ENCODE results near the gene DYNLT1. TPM values are rescaled to one million over a fixed set of nuclear protein-coding genes. Genes with fewer than 3 reads are reported as not detected.
A peak's percentile ranks its signal among the peaks of the same experiment; 100 is the strongest.

Gene DYNLT1
- total and polyA plus RNA-seq, 2 experiments from 2014 or later: 60.9 to 241 TPM

DNA sequence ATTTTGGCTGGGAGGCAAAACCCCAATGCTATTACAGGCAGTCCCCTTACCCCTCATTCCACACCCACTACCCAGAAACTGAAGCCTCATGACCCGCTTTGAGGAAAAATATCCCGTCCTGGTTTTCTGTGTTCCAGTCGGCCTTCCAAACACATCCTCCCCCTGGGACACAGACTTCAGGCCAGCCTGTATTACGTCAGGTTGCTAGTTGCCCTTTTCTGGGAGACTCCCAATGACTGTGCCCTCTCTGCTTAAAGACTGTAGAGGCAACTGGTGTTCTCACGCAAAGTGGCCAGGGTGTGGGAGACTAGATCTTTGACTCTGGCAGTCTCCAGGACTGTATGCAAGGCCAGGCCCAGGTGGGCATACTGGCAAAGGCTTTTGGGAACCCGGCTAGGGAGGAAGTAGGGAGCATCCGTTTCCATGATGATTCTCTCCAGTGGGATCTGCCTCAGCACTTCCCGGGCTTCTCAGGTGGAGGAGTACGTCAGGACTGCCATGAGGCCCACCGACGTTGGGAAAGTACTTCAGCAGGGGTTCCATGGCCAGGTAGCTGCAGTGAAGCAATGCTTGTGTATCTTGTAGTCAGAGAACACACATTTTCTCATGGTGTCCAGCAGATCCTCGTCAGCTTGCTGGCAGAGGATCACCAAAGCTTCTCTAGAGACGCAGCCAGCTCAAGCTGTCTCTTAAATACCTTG lies 34.9 kb downstream of the DYNLT1 start:
- Histone ChIP-seq H4K20me1 (replicated peaks; ENCODE audit: insufficient read depth) (no peaks in the 10 kb centered on the region), H3K9me2 (ENCODE audit: insufficient read depth) (no peaks in the 10 kb centered on the region), H3K4me2 (no peak overlapping the region), H3K79me2 (replicated peaks; ENCODE audit: insufficient read depth) (peaks cover 2% of the 10 kb centered on the region; the same call in 1 of the 2 replicates), H3K27me3 (ENCODE audit: insufficient read depth) (no peaks in the 10 kb centered on the region), H3K36me3 (ENCODE audit: insufficient read depth) (peaks cover 4% of the 10 kb centered on the region), H3K4me3 (no peak overlapping the region), H2AFZ (no peak overlapping the region), H3K4me1 (ENCODE audit: insufficient read depth) (peaks cover 9% of the 10 kb centered on the region), H3F3A (replicated peaks; ENCODE audit: low read depth) (peaks cover 4% of the 10 kb centered on the region; the same call in 1 of the 2 replicates), H3K27ac (ENCODE audit: low read depth) (peak overlapping the region; percentile 92; the same call in 1 of the 2 replicates)
- TF ChIP-seq, protein P1, sequence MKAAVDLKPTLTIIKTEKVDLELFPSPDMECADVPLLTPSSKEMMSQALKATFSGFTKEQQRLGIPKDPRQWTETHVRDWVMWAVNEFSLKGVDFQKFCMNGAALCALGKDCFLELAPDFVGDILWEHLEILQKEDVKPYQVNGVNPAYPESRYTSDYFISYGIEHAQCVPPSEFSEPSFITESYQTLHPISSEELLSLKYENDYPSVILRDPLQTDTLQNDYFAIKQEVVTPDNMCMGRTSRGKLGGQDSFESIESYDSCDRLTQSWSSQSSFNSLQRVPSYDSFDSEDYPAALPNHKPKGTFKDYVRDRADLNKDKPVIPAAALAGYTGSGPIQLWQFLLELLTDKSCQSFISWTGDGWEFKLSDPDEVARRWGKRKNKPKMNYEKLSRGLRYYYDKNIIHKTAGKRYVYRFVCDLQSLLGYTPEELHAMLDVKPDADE (IDR thresholded peaks at IDR 0.05): no peak
- TF ChIP-seq EZH2 (IDR thresholded peaks at IDR 0.05; ENCODE audit: low read depth, unreplicated experiment) (no peak), POLR2AphosphoS5 (IDR thresholded peaks at IDR 0.05; ENCODE audit: low read depth) (no peak)
- no peak overlapping the region for H3K4me3 Mint-ChIP-seq
- H3K36me3 Mint-ChIP-seq (ENCODE audit: low read depth): peaks cover 76% of the 10 kb centered on the region
- peaks cover 22% of the 10 kb centered on the region for H3K4me1 Mint-ChIP-seq
- no peak overlapping the region for H3K27ac Mint-ChIP-seq
- DNase-seq (ENCODE audit: low spot score): no peak
- H3K9me3 Mint-ChIP-seq: no peaks in the 10 kb centered on the region
- H3K27me3 Mint-ChIP-seq (ENCODE audit: insufficient read depth, low read depth, poor library complexity): peaks cover 5% of the 10 kb centered on the region
- ATAC-seq: no peak

DNA sequence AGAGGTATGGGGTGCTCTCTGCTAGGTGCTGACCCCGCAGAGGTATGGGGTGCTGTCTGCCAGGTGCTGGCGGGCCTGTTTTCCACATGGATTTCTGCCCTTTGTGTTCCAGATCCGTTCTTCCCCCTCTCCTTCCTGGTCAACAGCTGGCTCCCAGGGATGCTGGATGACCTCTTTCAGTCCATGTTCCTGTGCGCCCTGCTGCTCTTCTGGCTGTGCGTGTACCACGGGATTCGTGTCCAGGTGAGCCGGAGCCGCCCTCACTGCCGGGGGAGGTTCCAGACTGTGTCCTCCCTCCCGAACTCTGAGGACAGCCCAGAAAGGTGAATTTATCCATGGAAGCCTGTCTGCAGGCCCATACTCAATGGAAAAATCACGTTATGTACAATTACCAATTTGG lies 36.3 kb downstream of the DYNLT1 start:
- Mint-ChIP-seq H3K27ac (no peak overlapping the region), H3K4me3 (no peak overlapping the region), H3K9me3 (no peaks in the 10 kb centered on the region), H3K27me3 (ENCODE audit: insufficient read depth, low read depth, poor library complexity) (peaks cover 5% of the 10 kb centered on the region), H3K36me3 (ENCODE audit: low read depth) (peaks cover 63% of the 10 kb centered on the region), H3K4me1 (peaks cover 22% of the 10 kb centered on the region)
- Histone ChIP-seq H3K27me3 (ENCODE audit: insufficient read depth) (no peaks in the 10 kb centered on the region), H3K4me2 (no peak overlapping the region), H3F3A (replicated peaks; ENCODE audit: low read depth) (peaks cover 4% of the 10 kb centered on the region; the same call in 1 of the 2 replicates), H3K36me3 (ENCODE audit: insufficient read depth) (peaks cover 4% of the 10 kb centered on the region), H3K27ac (ENCODE audit: low read depth) (no peak overlapping the region), H3K4me3 (no peak overlapping the region), H3K9me2 (ENCODE audit: insufficient read depth) (no peaks in the 10 kb centered on the region), H2AFZ (no peak overlapping the region), H3K79me2 (replicated peaks; ENCODE audit: insufficient read depth) (no peaks in the 10 kb centered on the region), H4K20me1 (replicated peaks; ENCODE audit: insufficient read depth) (0 out of 2 replicates have a peak, but pooled peaks cover 6% of the 10 kb centered on the region), H3K4me1 (ENCODE audit: insufficient read depth) (peaks cover 9% of the 10 kb centered on the region)
- ATAC-seq (no peak), DNase-seq (ENCODE audit: low spot score) (no peak)
- TF ChIP-seq POLR2AphosphoS5 (IDR thresholded peaks at IDR 0.05; ENCODE audit: low read depth): no peak
- TF ChIP-seq, protein P2, sequence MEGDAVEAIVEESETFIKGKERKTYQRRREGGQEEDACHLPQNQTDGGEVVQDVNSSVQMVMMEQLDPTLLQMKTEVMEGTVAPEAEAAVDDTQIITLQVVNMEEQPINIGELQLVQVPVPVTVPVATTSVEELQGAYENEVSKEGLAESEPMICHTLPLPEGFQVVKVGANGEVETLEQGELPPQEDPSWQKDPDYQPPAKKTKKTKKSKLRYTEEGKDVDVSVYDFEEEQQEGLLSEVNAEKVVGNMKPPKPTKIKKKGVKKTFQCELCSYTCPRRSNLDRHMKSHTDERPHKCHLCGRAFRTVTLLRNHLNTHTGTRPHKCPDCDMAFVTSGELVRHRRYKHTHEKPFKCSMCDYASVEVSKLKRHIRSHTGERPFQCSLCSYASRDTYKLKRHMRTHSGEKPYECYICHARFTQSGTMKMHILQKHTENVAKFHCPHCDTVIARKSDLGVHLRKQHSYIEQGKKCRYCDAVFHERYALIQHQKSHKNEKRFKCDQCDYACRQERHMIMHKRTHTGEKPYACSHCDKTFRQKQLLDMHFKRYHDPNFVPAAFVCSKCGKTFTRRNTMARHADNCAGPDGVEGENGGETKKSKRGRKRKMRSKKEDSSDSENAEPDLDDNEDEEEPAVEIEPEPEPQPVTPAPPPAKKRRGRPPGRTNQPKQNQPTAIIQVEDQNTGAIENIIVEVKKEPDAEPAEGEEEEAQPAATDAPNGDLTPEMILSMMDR (conservative IDR thresholded peaks at IDR 0.05; ENCODE audit: low read depth in 2 of 2): no peak
- no peak for TF ChIP-seq NANOG (IDR thresholded peaks at IDR 0.05; ENCODE audit: borderline replicate concordance)
- no peak for TF ChIP-seq JUNB (IDR thresholded peaks at IDR 0.05; ENCODE audit: unreplicated experiment)
- no peak for TF ChIP-seq ZNF114 (CRISPR knock-in tag; IDR thresholded peaks at IDR 0.05)
- no peak for TF ChIP-seq ZNF331 (CRISPR knock-in tag; IDR thresholded peaks at IDR 0.05; ENCODE audit: low read depth)
- TF ChIP-seq, protein P1 (IDR thresholded peaks at IDR 0.05): no peak
- TF ChIP-seq CREB1 (CRISPR knock-in tag; IDR thresholded peaks at IDR 0.05; ENCODE audit: low read depth): no peak
- TF ChIP-seq, protein P3, sequence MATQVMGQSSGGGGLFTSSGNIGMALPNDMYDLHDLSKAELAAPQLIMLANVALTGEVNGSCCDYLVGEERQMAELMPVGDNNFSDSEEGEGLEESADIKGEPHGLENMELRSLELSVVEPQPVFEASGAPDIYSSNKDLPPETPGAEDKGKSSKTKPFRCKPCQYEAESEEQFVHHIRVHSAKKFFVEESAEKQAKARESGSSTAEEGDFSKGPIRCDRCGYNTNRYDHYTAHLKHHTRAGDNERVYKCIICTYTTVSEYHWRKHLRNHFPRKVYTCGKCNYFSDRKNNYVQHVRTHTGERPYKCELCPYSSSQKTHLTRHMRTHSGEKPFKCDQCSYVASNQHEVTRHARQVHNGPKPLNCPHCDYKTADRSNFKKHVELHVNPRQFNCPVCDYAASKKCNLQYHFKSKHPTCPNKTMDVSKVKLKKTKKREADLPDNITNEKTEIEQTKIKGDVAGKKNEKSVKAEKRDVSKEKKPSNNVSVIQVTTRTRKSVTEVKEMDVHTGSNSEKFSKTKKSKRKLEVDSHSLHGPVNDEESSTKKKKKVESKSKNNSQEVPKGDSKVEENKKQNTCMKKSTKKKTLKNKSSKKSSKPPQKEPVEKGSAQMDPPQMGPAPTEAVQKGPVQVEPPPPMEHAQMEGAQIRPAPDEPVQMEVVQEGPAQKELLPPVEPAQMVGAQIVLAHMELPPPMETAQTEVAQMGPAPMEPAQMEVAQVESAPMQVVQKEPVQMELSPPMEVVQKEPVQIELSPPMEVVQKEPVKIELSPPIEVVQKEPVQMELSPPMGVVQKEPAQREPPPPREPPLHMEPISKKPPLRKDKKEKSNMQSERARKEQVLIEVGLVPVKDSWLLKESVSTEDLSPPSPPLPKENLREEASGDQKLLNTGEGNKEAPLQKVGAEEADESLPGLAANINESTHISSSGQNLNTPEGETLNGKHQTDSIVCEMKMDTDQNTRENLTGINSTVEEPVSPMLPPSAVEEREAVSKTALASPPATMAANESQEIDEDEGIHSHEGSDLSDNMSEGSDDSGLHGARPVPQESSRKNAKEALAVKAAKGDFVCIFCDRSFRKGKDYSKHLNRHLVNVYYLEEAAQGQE (IDR thresholded peaks at IDR 0.05; ENCODE audit: unreplicated experiment): no peak
- no peak for TF ChIP-seq EZH2 (IDR thresholded peaks at IDR 0.05; ENCODE audit: low read depth, unreplicated experiment)

Measured in GM23338 (cell line).